GM12801 (cell line): ENCODE measurements around the gene RNF208.

Experiments
- CTCF ChIP-seq: IDR thresholded peaks from one replicate; pipeline ENCODE4 v1.5.1; 2011; ENCODE audit warnings: control low read depth; ENCODE audit not compliant: insufficient read length; ENCODE audit errors: extremely low read depth

The RNF208 gene

DNA sequence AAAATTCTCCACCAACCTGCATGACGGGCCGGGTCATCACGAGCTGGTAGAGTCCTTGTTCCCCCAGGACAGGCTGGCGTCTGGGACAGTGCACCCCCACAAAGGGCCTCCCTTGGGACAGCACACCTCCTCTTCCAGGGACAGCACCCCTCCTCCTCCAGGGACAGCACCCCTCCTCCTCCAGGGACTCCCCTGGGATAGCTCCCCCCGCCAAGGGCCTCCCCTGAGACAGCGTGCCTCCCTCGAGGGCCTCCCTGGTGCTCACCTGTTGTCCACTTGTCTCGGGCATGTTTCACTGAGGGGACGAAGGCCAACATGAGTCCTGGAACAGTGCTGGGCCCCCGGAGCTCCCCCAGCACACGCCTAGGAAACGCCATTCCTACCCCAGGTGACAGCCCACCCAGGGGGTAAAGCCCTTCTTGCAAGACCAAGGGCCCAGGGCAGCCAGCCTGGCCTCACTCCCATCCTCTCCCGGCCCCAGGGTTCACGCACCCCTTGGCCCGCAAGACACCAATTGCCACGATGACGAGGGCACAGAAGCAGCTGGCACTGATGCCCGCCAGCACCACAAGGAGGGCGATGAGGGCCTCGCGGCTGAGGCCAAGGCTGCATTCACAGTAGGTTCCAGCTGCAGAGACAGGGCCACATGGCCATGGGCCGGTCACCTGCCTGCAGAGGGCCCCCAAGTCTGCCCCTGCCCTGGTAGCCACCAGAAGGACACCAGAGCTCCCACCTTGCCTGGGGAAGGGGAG is 50.7 kb downstream of the RNF208 start:
- TF ChIP-seq CTCF = no peak

GRCh38 chr9:137170486-137171148 is 51.4 kb downstream of the RNF208 start:
- TF ChIP-seq CTCF = no peak
